ENCODE measurements around the gene CYP2B6.

DNA sequence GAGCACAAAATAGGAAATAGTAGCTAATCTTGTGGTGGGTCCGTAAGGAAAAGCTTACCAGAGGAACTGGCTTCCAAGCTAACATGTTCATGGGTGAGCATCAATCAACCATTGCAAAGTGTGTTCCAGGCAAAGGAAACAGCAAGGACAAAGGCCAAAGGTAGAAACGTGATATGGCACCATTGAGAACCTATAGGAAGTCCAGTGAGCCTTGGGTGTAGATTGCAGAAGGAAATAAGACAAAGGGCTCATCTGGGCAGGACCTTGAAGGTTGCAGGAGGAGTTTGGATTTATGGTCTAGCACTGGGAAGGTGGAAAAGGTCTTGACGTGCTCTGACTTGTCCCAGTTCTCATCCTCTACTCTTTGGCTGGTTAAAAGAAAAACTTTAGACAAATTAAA, 22.3 kb downstream of the CYP2B6 start:
- TF ChIP-seq, protein P1, sequence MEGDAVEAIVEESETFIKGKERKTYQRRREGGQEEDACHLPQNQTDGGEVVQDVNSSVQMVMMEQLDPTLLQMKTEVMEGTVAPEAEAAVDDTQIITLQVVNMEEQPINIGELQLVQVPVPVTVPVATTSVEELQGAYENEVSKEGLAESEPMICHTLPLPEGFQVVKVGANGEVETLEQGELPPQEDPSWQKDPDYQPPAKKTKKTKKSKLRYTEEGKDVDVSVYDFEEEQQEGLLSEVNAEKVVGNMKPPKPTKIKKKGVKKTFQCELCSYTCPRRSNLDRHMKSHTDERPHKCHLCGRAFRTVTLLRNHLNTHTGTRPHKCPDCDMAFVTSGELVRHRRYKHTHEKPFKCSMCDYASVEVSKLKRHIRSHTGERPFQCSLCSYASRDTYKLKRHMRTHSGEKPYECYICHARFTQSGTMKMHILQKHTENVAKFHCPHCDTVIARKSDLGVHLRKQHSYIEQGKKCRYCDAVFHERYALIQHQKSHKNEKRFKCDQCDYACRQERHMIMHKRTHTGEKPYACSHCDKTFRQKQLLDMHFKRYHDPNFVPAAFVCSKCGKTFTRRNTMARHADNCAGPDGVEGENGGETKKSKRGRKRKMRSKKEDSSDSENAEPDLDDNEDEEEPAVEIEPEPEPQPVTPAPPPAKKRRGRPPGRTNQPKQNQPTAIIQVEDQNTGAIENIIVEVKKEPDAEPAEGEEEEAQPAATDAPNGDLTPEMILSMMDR (IDR thresholded peaks at IDR 0.05) = no peak
- TF ChIP-seq POLR2A (IDR thresholded peaks at IDR 0.05) = no peak
